Measurements from ENCODE around the gene TNKS1BP1.

- TF ChIP-seq CTCF (IDR thresholded peaks at IDR 0.05 in 4 of 5, conservative IDR thresholded peaks at IDR 0.05 in 1 of 5) = no peak
- TF ChIP-seq POLR2A (IDR thresholded peaks at IDR 0.05) = no peak
Observed at GRCh38 chr11:57332694-57333440, 8.1 kb upstream of the TNKS1BP1 start.

Data from gastrocnemius medialis (tissue), 4 donors.